ENCODE data around the gene ARHGAP10. TPM values are rescaled to one million over a fixed set of nuclear protein-coding genes. Genes with fewer than 3 reads are reported as not detected.

The ARHGAP10 gene
- total RNA-seq, 1 donor from 2014 or later = 9.1 TPM

GRCh38 chr4:148060264-148061140 lies 328.6 kb downstream of the ARHGAP10 start:
- no peak for DNase-seq (ENCODE audit: low read depth in 2 of 2)

GRCh38 chr4:148061141-148061481 lies 329.2 kb downstream of the ARHGAP10 start:
- no peak for DNase-seq (ENCODE audit: low read depth in 2 of 2)

GRCh38 chr4:148061795-148062194 lies 329.9 kb downstream of the ARHGAP10 start:
- no peak for DNase-seq (ENCODE audit: low read depth in 2 of 2)

GRCh38 chr4:148062301-148062950 lies 330.5 kb downstream of the ARHGAP10 start:
- no peak for DNase-seq (ENCODE audit: low read depth in 2 of 2)

GRCh38 chr4:148064451-148064850 lies 332.6 kb downstream of the ARHGAP10 start:
- DNase-seq (ENCODE audit: low read depth in 2 of 2) = no peak

- no peak for DNase-seq (ENCODE audit: low read depth in 2 of 2)
Observed at GRCh38 chr4:148065075-148065474, 333.2 kb downstream of the ARHGAP10 start.

- DNase-seq (ENCODE audit: low read depth in 2 of 2) = peak in 1 of 2 donors; percentile 19
Observed at GRCh38 chr4:148067301-148067916, 335.5 kb downstream of the ARHGAP10 start.

- DNase-seq (ENCODE audit: low read depth in 2 of 2) = no peak
Observed at GRCh38 chr4:148068065-148068911, 336.4 kb downstream of the ARHGAP10 start.

- DNase-seq (ENCODE audit: low read depth in 2 of 2) = no peak
Observed at GRCh38 chr4:148069086-148069894, 337.4 kb downstream of the ARHGAP10 start.

GRCh38 chr4:148069895-148070178 lies 337.9 kb downstream of the ARHGAP10 start:
- no peak for DNase-seq (ENCODE audit: low read depth in 2 of 2)

- no peak for DNase-seq (ENCODE audit: low read depth in 2 of 2)
Observed at GRCh38 chr4:148071009-148071408, 339.1 kb downstream of the ARHGAP10 start.

- DNase-seq (ENCODE audit: low read depth in 2 of 2) = no peak
Observed at GRCh38 chr4:148072789-148073188, 340.9 kb downstream of the ARHGAP10 start.

- DNase-seq (ENCODE audit: low read depth in 2 of 2) = no peak
Observed at GRCh38 chr4:148073349-148073748, 341.5 kb downstream of the ARHGAP10 start.

GRCh38 chr4:148074462-148074861 lies 342.6 kb downstream of the ARHGAP10 start:
- DNase-seq (ENCODE audit: low read depth in 2 of 2) = no peak

GRCh38 chr4:148075438-148075837 lies 343.6 kb downstream of the ARHGAP10 start:
- no peak for DNase-seq (ENCODE audit: low read depth in 2 of 2)

- no peak for DNase-seq (ENCODE audit: low read depth in 2 of 2)
Observed at GRCh38 chr4:148076964-148077363, 345.1 kb downstream of the ARHGAP10 start.

- no peak for DNase-seq (ENCODE audit: low read depth in 2 of 2)
Observed at GRCh38 chr4:148077581-148077980, 345.7 kb downstream of the ARHGAP10 start.

- DNase-seq (ENCODE audit: low read depth in 2 of 2) = no peak
Observed at GRCh38 chr4:148078061-148078460, 346.2 kb downstream of the ARHGAP10 start.

- DNase-seq (ENCODE audit: low read depth in 2 of 2) = no peak
Observed at GRCh38 chr4:148079961-148080360, 348.1 kb downstream of the ARHGAP10 start.

- DNase-seq (ENCODE audit: low read depth in 2 of 2) = no peak
Observed at GRCh38 chr4:148081267-148081666, 349.4 kb downstream of the ARHGAP10 start.

GRCh38 chr4:148081745-148082144 lies 349.9 kb downstream of the ARHGAP10 start:
- DNase-seq (ENCODE audit: low read depth in 2 of 2) = no peak

All from dermis microvascular lymphatic vessel endothelial cell (primary cell).